Measurements from ENCODE around the gene OR2T27.
"Not testable (repeated sequence)": the region's sequence is repeated elsewhere in the genome, so short reads cannot be mapped to it uniquely, and the experiment has no call there.

Gene OR2T27

GRCh38 chr1:248663453-248664328, 8.4 kb upstream of the OR2T27 start:
- H3K36me3 Mint-ChIP-seq (ENCODE audit: low read depth); H3K4me1 Mint-ChIP-seq (ENCODE audit: low read depth); DNase-seq; H3K4me3 Mint-ChIP-seq; H3K27ac Mint-ChIP-seq; H3K9me3 Mint-ChIP-seq; H3K27me3 Mint-ChIP-seq: not testable (repeated sequence)

GRCh38 chr1:248656797-248657196, 1.5 kb upstream of the OR2T27 start:
- not testable (repeated sequence) for H3K36me3 Mint-ChIP-seq (ENCODE audit: low read depth); H3K4me3 Mint-ChIP-seq; H3K9me3 Mint-ChIP-seq; H3K27me3 Mint-ChIP-seq; H3K27ac Mint-ChIP-seq; H3K4me1 Mint-ChIP-seq (ENCODE audit: low read depth); DNase-seq

DNA sequence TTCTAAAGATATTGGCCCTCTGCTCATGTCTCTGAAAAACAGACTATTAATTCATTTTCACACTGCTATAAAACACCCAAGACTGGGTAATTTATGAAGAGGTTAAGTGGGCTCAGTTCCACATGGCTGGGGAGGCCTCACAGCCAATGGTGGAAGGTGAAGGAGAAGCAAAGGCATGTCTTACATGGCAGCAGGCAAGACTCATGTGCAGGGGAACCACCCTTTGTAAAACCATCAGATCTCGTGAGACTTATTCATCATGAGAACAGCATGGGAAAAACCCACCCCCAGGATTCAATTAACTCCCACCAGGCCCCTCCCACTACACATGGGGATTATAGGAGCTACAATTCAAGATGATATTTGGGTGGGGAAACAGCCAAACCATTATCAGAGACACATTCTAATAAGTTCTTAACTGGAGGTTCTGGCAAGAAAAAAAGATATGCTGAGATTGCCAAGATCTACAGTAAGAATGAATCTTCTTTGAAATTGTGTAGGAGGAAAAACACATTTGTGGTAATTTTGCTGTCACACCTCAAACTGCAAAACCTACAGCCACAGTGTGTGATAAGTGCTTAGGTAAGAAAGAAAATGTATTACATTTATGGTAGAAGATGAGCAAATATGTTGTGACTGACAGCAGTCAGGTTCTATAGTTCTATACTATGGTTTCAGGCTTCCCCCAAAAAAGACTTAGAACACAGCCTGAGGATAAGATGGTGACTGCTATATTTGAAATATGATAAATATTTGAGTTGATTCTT, 6.4 kb downstream of the OR2T27 start:
- not testable (repeated sequence) for H3K27ac Mint-ChIP-seq; H3K9me3 Mint-ChIP-seq; H3K36me3 Mint-ChIP-seq (ENCODE audit: low read depth); H3K4me1 Mint-ChIP-seq (ENCODE audit: low read depth); H3K4me3 Mint-ChIP-seq; DNase-seq; H3K27me3 Mint-ChIP-seq

DNA sequence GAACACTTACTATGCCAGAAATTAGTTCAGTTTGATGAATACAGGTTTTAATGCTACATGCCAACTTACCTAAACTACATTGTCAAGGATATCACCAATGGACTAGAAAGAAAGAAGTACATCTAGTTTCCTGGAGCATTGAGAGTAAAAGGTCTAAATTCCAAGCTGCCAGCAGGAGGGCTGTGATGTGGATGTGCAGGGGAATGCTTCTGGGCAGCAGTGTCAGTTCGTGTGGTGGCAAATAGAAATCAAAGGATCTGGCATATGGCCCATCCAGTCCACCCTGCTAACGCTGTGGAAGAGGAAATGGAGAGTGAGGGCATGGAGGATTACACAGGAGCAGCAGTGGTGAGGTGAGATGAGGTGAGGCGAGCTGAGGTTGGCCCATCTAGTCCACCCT, 10.2 kb downstream of the OR2T27 start, which contains the start of gene OR2T35:
OR2T35 (minus strand) TSS at position 101 of the 400 bp plus-strand sequence. CDS start 6,020 bp downstream, outside the sequence.
- not testable (repeated sequence) for H3K4me3 Mint-ChIP-seq; DNase-seq; H3K9me3 Mint-ChIP-seq; H3K36me3 Mint-ChIP-seq (ENCODE audit: low read depth); H3K27me3 Mint-ChIP-seq; H3K27ac Mint-ChIP-seq; H3K4me1 Mint-ChIP-seq (ENCODE audit: low read depth)

- DNase-seq; H3K9me3 Mint-ChIP-seq; H3K4me1 Mint-ChIP-seq (ENCODE audit: low read depth); H3K36me3 Mint-ChIP-seq (ENCODE audit: low read depth); H3K4me3 Mint-ChIP-seq; H3K27ac Mint-ChIP-seq; H3K27me3 Mint-ChIP-seq: not testable (repeated sequence)
Observed at GRCh38 chr1:248642971-248643651, 12.2 kb downstream of the OR2T27 start.

DNA sequence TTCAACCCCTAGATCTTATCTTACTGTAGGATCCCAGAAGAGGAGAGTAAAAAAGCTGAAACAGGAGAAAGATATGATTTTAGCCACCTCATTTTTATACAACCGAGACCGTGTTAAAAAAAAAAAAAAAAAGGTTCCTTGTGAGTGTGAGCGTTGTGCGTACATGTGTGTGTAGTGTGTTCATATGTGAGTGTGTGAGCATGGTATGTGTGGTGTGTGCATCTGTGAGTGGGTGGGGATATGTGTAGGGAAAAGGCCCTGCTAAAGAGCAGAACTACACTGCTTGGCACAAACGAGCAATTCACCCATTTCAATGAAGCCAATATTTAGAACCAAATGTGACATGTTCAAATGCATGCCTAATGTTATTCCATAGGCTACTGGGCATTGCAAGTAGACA, 13.7 kb downstream of the OR2T27 start:
- not testable (repeated sequence) for H3K36me3 Mint-ChIP-seq (ENCODE audit: low read depth); H3K27me3 Mint-ChIP-seq; H3K9me3 Mint-ChIP-seq; H3K4me1 Mint-ChIP-seq (ENCODE audit: low read depth); H3K4me3 Mint-ChIP-seq; H3K27ac Mint-ChIP-seq; DNase-seq

DNA sequence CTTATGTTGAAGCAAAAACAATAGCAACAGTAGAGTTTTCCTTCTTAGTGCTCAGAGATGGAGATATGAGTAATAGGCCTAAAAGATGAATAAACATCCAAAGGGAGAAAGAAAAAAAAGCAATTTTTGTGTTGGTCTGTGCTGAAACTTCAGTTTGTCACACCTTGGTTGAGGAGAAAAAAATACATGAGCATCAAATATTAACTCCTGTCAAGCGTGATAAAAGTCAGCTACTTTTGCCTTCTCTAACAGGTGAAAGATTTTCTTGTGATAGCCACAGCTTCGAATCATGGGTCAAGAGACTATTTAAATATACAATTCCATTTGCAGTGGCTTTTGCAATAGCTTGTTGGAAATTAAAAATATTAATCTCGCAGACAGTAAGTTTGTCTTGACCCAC, 14.4 kb downstream of the OR2T27 start:
- not testable (repeated sequence) for H3K9me3 Mint-ChIP-seq; H3K36me3 Mint-ChIP-seq (ENCODE audit: low read depth); H3K4me3 Mint-ChIP-seq; H3K4me1 Mint-ChIP-seq (ENCODE audit: low read depth); DNase-seq; H3K27ac Mint-ChIP-seq; H3K27me3 Mint-ChIP-seq

GRCh38 chr1:248639652-248640051, 15.7 kb downstream of the OR2T27 start:
- not testable (repeated sequence) for H3K27me3 Mint-ChIP-seq; H3K27ac Mint-ChIP-seq; H3K36me3 Mint-ChIP-seq (ENCODE audit: low read depth); H3K9me3 Mint-ChIP-seq; H3K4me3 Mint-ChIP-seq; DNase-seq; H3K4me1 Mint-ChIP-seq (ENCODE audit: low read depth)

- H3K4me3 Mint-ChIP-seq, result not testable (repeated sequence)
Observed at GRCh38 chr1:248636612-248637011, 18.7 kb downstream of the OR2T27 start.

DNA sequence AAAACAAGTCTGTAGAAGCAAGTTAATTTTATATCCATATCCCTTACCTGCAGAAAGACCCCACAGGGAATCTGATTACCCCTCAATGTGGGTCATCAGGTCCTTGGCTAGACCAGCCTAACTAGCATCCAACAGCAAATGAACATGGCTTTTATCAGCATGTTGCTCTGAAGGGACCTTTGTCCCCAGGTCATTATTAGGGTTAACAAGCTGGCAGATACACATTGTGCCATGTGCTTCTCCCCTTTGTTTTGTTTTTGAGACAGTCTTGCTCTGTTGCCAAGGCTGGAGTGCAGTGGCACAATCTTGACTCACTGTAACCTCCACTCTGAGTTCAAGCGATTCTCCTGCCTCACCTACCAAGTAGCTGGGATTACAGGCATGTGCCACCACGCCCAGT, 20.3 kb downstream of the OR2T27 start, which contains the start of gene OR2T11:
OR2T11 (minus strand) TSS at position 101 of the 400 bp plus-strand sequence. CDS start 7,963 bp downstream, outside the sequence.
- H3K36me3 Mint-ChIP-seq (ENCODE audit: low read depth); H3K9me3 Mint-ChIP-seq; H3K27ac Mint-ChIP-seq; DNase-seq; H3K4me1 Mint-ChIP-seq (ENCODE audit: low read depth); H3K27me3 Mint-ChIP-seq; H3K4me3 Mint-ChIP-seq: not testable (repeated sequence)

More at GRCh38 chr1:248636612-248637011, 18.7 kb downstream of the OR2T27 start:
- H3K9me3 Mint-ChIP-seq; H3K4me1 Mint-ChIP-seq (ENCODE audit: low read depth); H3K27me3 Mint-ChIP-seq; H3K27ac Mint-ChIP-seq; DNase-seq; H3K36me3 Mint-ChIP-seq (ENCODE audit: low read depth): not testable (repeated sequence)

DNA sequence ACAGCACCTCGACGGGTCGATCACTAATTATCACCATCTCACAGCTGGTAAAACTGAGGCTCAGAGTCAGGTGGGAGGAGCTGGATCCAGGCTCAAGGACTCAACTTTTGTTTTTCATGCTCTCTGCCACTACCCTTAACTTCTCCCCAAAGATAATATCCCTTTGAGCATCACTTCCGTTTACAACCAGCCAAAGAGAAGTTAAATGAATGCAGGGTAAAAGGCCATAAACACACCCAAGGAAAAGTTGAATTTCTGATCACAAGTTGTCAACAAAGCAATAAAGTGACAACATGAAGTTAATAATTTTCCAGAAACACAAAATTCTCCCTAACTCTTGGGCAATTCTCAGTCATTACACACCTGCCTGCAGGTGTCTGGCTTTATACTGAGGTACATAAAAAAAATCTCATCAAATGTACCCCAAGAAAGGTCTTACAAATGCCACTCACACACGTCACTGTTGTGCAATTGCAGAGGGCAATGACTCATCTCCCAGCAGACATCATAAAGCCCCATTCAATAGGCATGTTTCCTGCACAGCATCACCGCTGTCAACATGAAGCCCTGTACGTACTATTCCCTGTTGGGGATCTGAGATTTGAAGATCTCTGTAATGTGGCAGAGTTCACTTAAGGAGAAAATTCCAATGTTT, 23.8 kb downstream of the OR2T27 start:
- Mint-ChIP-seq H3K36me3 (ENCODE audit: low read depth) (no peaks in the 10 kb centered on the region), H3K9me3 (no peaks in the 10 kb centered on the region), H3K27me3 (no peaks in the 10 kb centered on the region), H3K4me1 (ENCODE audit: low read depth) (no peaks in the 10 kb centered on the region), H3K27ac (no peak overlapping the region), H3K4me3 (no peak overlapping the region)
- DNase-seq, result no peak

GRCh38 chr1:248630551-248630950, 24.8 kb downstream of the OR2T27 start:
- Mint-ChIP-seq H3K4me1 (ENCODE audit: low read depth) (no peaks in the 10 kb centered on the region), H3K27ac (no peak overlapping the region), H3K27me3 (no peaks in the 10 kb centered on the region), H3K36me3 (ENCODE audit: low read depth) (no peaks in the 10 kb centered on the region), H3K4me3 (no peak overlapping the region), H3K9me3 (no peaks in the 10 kb centered on the region)
- DNase-seq, result no peak

GRCh38 chr1:248627971-248628844, 27.1 kb downstream of the OR2T27 start:
- H3K27ac Mint-ChIP-seq, result no peak overlapping the region
- H3K9me3 Mint-ChIP-seq, result no peaks in the 10 kb centered on the region
- no peaks in the 10 kb centered on the region for H3K4me1 Mint-ChIP-seq (ENCODE audit: low read depth)
- H3K27me3 Mint-ChIP-seq, result no peaks in the 10 kb centered on the region
- no peaks in the 10 kb centered on the region for H3K36me3 Mint-ChIP-seq (ENCODE audit: low read depth)
- DNase-seq, result no peak
- no peak overlapping the region for H3K4me3 Mint-ChIP-seq
